ENCODE measurements around the gene FRMPD4.

DNA sequence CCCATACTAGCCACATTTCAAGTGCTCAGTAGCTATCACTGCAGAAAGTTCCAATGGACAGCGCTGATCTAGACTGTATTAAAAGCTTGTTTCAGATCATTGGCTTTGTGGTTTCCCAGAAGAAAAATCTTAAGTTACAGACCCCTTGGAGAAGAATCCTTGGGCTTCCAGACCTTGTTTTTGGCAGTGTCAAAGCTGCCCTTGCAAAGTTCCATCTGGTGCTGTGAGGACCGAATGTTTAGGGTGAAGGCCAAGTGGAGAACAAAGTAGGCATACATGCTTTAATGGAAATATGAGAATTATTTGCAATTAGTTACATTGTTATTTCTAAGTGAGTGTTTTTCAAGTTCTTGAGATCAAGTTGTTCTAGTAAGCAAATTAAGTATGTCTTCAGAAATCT, 144.7 kb downstream of the FRMPD4 start:
- no peak for TF ChIP-seq POLR2A (IDR thresholded peaks at IDR 0.05)
- TF ChIP-seq, protein P1, sequence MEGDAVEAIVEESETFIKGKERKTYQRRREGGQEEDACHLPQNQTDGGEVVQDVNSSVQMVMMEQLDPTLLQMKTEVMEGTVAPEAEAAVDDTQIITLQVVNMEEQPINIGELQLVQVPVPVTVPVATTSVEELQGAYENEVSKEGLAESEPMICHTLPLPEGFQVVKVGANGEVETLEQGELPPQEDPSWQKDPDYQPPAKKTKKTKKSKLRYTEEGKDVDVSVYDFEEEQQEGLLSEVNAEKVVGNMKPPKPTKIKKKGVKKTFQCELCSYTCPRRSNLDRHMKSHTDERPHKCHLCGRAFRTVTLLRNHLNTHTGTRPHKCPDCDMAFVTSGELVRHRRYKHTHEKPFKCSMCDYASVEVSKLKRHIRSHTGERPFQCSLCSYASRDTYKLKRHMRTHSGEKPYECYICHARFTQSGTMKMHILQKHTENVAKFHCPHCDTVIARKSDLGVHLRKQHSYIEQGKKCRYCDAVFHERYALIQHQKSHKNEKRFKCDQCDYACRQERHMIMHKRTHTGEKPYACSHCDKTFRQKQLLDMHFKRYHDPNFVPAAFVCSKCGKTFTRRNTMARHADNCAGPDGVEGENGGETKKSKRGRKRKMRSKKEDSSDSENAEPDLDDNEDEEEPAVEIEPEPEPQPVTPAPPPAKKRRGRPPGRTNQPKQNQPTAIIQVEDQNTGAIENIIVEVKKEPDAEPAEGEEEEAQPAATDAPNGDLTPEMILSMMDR (IDR thresholded peaks at IDR 0.05), result no peak
